Bronchial epithelial cell (primary cell): ENCODE results near the gene FKBP9. TPM values are rescaled to one million over a fixed set of nuclear protein-coding genes. Genes with fewer than 3 reads are reported as not detected.

Source experiments
- DNase-seq: peaks from one replicate; pipeline ENCODE4 v3.0.0-alpha.2; 2010; ENCODE audit warnings: low read depth
- FAIRE-seq: peaks from 2 replicates; lab custom pipeline; 2011; peaks lifted over from hg19 to GRCh38; lab: Jason Lieb, UNC
- H3K27me3 ChIP-seq: 2 replicates; pipeline ENCODE4 v1.5.1; 2011; ENCODE audit warnings: low read length; ENCODE audit not compliant: control insufficient read depth, insufficient read depth
- H3K36me3 ChIP-seq: 2 replicates; pipeline ENCODE4 v1.5.1; 2011; ENCODE audit warnings: low read length; ENCODE audit not compliant: control insufficient read depth, insufficient read depth
- H3K4me3 ChIP-seq: 2 replicates; pipeline ENCODE4 v1.5.1; 2011; ENCODE audit warnings: mild to moderate bottlenecking, low read depth, low read length, control low read depth
- CTCF ChIP-seq: IDR thresholded peaks from 2 replicates; pipeline ENCODE4 v1.5.1; 2011; ENCODE audit warnings: mild to moderate bottlenecking, moderate library complexity, low read length, control low read depth, inconsistent platforms; ENCODE audit not compliant: insufficient read depth, severe bottlenecking
- total RNA-seq: library from RNA; depleted of rRNA; stranded (reverse); fragments of >200 nt; gene quantifications from 2 replicates; pipeline ENCODE4 v1.2.1, GENCODE V29; 2014

Gene FKBP9
- total RNA-seq, 1 donor from 2014 or later, result 468 TPM

- Histone ChIP-seq H3K4me3 (no peak overlapping the region), H3K36me3 (peaks cover 1% of the 10 kb centered on the region), H3K27me3 (no peaks in the 10 kb centered on the region)
- no peak for FAIRE-seq
- TF ChIP-seq CTCF, result no peak
- DNase-seq, result no peak
These were observed 35.3 kb upstream of the FKBP9 start for GRCh38 chr7:32921896-32922295.

DNA sequence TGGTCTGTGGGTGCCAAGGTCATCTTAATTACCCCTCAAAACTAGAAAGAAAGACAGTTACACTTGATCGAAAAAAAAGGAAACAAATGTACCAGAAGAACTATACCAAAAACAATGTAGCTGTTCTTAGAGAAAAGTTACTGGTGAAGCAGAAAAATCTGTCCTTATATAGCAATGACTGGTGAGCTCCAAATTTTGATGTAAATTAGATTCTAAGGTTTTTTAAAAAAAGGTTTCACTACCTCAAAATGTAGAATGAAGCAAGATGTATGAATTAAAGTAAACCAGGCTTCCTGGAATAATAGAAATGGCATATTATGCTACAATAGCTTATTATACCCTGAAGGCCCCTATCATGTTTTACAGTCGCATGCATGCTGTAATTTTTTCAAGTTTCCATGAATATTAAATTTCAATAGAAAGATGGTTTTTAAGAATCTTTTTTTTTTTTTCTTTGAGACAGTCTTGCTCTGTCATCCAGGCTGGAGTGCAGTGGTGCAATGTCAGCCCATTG is 28.4 kb upstream of the FKBP9 start:
- FAIRE-seq (no peak), DNase-seq (no peak)
- Histone ChIP-seq H3K27me3 (no peaks in the 10 kb centered on the region), H3K4me3 (no peak overlapping the region), H3K36me3 (peaks cover 7% of the 10 kb centered on the region)
- no peak for TF ChIP-seq CTCF

DNA sequence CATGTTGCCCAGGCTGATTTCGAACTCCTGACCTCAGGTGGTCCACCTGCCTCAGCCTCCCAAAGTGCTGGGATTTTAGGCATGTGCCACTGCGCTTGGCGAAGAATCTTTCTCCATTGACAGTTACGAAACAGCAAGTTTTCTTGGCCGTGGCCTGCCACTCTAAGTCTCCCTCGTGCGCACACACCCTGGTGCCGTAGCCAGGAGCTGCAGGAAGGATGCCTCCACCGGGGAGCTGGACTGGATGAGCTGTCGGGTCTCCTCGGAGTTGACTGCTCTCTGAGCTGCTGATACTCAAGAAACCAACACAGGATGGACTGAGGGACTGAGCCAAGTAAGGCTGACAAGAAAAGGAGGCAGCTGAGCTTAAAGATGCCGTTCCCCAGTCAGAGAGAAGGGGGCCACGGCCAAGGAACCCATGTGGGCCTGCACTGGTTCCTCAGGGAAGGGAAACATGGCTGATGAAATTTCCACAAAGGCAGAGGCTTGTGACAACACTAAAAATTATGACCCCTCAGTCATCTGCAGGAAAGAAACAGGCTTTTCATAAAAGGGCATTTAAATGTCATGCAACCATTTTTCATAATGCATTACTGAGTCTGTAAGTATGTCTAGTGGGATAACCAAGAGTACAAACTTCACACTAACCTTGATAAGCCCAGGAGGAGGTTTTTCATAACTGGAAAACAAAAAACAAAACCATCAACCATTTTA is 27.7 kb upstream of the FKBP9 start:
- no peak for FAIRE-seq
- H3K36me3 ChIP-seq, result peaks cover 8% of the 10 kb centered on the region

GRCh38 chr7:32930378-32930777 is 26.9 kb upstream of the FKBP9 start:
- no peak for FAIRE-seq
- peaks cover 8% of the 10 kb centered on the region for H3K36me3 ChIP-seq

More for the DNA sequence above, 27.7 kb upstream of the FKBP9 start:
- H3K27me3 ChIP-seq, result no peaks in the 10 kb centered on the region
- no peak for DNase-seq
- no peak overlapping the region for H3K4me3 ChIP-seq
- TF ChIP-seq CTCF, result no peak

GRCh38 chr7:32935558-32935957 is 21.7 kb upstream of the FKBP9 start:
- Histone ChIP-seq H3K36me3 (peaks cover 1% of the 10 kb centered on the region), H3K27me3 (no peaks in the 10 kb centered on the region), H3K4me3 (no peak overlapping the region)
- FAIRE-seq (no peak), DNase-seq (no peak)
- TF ChIP-seq CTCF, result no peak

More at GRCh38 chr7:32930378-32930777, 26.9 kb upstream of the FKBP9 start:
- H3K4me3 ChIP-seq, result no peak overlapping the region
- no peak for TF ChIP-seq CTCF
- no peaks in the 10 kb centered on the region for H3K27me3 ChIP-seq
- DNase-seq, result no peak

GRCh38 chr7:32936689-32937088 is 20.6 kb upstream of the FKBP9 start:
- H3K36me3 ChIP-seq, result peaks cover 1% of the 10 kb centered on the region
- H3K27me3 ChIP-seq, result no peaks in the 10 kb centered on the region
- no peak for DNase-seq
- no peak for TF ChIP-seq CTCF
- H3K4me3 ChIP-seq, result no peak overlapping the region
- FAIRE-seq, result no peak
